ENCODE measurements around the gene CHAT.

The CHAT gene

DNA sequence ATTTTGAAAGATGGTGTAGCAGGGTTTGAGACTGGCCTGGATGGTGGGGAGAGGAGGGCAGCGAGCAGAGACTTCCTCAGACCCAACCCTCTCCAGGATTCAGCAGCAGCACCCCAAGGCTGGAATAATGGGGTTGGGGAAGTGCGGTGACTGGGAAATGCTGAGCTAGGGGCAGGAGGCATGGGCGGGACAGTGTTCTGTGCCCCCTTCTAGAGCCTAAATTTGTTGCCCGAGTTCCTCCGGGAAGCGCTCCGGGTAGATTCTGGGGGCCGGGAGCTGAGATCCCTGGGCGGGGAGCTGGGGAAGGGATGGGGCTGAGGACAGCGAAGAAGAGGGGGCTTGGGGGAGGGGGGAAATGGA is at the start of gene CHAT:
Gene CHAT, plus strand, starts transcription at position 156 of the 360 bp plus-strand sequence. Its CDS starts 153 bp downstream, at position 309.
- no peak for DNase-seq (ENCODE audit: low read depth in 2 of 2)

DNA sequence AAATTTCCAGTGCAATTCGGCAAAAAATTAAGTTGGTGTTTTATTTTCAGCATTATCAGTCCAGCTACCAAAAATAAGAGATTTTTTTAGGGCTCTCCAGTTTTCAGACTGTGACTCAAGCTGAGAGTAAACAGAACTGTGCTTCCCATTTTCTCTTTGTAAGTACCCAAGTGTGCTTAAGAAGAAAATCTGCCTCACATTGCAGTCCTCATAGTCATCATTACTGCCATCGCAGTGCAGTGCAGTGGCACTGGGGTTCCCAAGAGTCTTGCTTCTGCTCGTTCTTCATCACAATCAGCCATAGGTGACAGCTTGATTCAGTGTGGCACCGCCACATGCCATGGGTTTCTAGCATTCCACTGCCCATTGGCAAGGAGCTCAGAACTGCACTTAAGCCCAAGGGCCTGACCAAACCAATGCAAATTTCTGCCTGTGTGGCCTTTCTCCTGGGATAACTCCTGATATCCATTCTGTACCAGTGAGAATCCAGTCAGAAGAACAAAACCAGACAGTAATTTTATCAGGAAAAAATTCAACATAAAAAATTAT is 49.3 kb upstream of the CHAT start:
- DNase-seq (ENCODE audit: low read depth in 2 of 2), result no peak

DNA sequence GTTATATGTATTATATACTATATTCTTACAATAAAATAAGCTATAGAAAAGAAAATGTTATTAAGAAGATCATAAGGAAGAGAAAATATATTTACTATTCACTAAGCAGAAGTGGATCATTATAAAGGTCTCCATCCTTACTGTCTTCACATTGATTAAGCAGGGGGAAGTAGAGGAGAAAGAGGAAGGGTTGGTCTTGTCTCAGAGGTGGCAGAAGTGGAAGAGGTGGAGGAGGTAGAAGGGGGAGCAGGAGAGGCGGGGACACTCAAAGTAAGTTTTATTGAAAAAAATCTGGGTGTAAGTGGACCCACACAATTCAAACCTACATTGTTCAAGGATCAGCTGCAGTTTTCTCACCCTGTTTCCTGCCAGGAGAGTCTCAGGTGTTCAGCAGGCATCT is 46.0 kb upstream of the CHAT start:
- DNase-seq (ENCODE audit: low read depth in 2 of 2), result no peak

DNA sequence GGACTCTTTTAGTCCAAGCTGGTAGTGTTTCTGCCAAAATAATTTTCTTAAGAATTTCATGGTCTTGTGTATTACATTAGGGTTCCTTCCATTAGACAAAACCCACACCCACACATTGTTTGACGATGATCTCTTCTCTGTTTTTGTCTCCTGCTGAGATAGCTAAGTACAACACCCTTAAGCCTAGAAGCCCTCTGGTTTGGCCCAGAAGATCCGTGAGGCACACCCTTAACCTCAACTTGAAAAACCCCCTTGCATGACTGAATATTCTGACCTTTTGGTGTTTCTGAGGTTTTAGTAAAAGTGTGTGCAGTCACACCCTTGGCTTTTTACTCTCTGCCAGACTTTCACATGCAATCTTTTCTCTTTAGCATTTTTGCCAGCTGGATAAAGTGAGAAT is 45.6 kb upstream of the CHAT start:
- no peak for DNase-seq (ENCODE audit: low read depth in 2 of 2)

DNA sequence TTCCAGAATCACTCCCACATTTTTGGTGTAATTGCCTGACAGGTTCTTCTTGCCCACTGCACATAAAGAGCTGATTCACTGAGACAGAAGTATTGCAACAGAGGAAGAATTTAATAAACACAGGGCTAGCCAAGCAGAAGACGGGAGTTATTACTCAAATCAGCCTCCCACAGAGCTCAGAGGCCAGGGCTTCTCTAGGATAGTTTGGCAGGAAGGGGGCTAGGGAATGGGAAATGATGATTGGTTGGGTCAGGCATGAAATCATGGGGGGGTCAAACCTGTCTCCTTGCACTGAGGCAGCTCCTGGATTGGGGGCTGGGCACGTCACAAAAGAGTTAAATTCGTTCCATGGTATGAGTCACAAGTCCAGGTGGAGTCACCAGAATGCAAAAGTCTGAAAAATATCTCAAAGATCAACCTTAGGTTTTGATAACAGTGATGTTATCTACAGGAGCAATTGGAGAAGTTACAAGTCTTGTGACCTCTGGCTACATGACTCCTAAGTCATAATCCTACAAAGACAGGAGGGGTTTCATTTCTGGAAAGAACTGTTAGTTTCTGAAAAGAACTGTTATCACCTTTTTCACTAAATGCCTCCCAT is 44.7 kb upstream of the CHAT start:
- DNase-seq (ENCODE audit: low read depth in 2 of 2), result no peak

DNA sequence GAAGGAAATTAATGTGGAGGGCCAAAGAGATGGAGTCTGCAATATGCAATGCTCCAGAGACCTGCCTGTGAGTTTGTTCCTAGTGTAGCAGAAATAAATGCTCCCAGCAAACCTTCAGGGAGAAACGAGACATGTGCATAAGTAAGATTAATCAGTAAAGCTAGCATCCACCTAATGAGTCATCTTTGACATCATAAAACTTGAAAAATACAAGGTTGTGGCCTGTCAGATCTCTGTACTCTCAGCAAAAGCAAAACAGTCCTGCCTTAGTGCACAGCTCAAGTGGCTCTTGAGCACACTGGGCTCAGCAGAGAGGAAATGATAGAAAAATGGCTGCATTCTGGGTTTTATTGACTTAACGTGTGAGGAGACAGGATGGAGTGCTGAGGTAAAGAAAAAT is 42.4 kb upstream of the CHAT start:
- DNase-seq (ENCODE audit: low read depth in 2 of 2), result no peak

DNA sequence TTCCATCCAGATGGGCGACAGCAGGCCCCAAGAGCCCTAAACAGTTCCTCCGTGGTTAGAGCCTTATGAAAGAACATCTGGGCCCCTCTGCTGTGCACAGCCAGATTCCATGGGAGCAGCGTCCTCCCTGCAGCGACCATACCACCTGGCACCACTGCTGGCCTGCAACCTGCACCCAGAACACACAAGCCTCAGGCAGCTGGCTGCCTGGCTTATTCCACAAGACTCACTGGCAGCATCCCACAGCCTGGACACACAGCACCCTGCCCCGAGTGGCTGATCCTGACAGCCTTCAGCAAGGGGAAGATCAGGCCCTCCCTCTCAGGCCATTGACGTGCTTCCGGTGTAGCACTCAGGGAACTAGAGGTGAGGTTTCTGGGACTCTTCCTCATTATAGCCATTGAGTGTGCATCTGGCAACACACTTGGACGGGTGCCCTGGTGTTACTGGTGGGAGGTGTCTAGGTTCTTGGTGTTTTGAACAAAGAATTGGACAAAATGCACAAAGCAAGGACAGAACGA is 41.2 kb upstream of the CHAT start:
- DNase-seq (ENCODE audit: low read depth in 2 of 2), result no peak

DNA sequence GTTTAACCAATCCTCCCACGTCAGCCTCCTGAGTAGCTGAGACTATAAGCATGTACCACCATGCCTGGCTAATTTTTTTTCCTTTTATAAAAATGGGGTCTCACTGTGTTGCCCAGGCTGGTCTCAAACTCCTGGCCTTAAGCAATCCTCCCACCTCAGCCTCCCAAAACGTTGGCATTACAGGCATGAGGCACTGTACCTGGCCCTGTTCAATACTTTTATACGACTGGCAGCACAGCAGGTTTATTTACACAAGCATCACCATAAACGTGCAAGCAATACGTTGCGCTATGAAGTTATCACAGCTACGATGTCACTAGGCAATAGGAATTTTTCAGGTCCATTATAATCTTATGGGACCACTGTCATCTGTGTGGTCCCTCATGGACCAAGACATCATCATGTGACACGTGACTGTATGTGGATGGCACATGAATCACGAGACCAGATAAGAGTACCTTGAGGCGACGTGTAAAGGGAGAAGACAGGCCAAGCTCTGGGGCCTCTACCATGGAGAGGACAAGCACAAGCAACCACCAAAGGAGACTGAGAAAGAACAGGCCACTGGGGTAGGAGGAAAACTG is 38.3 kb upstream of the CHAT start:
- DNase-seq (ENCODE audit: low read depth in 2 of 2), result no peak

DNA sequence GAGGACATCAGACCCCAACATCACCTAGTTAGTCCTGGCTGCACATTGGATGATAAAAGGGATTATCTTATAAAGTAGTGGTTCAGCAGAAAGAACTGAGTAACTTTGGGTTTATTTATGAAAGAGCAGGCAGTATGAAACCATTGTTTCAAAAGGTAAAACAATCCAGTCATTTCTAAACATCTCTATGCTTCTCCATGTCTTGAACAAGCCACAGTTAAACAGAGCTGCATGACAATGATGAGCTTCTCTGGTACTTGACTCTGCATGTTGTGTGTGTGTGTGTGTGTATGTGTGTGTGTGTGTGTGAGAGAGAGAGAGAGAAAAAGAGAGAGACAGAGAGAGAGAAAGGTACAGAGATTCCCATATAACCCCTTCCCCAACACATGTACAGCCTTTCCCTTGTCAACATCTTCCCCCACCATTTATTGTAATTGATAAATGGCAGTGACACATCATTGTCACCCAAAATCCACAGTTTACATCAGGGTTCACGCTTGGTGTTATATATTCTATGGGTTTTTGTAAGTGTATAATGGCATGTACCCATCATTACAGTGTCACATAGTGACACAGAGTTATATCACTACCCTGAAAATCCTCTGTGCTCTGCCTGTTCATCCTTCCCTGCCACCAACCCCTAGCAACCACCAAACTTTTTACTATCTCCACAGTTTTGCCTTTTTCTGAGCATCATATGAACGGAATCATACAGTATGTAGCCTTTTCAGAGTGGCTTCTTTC is 36.5 kb upstream of the CHAT start:
- DNase-seq (ENCODE audit: low read depth in 2 of 2), result no peak

DNA sequence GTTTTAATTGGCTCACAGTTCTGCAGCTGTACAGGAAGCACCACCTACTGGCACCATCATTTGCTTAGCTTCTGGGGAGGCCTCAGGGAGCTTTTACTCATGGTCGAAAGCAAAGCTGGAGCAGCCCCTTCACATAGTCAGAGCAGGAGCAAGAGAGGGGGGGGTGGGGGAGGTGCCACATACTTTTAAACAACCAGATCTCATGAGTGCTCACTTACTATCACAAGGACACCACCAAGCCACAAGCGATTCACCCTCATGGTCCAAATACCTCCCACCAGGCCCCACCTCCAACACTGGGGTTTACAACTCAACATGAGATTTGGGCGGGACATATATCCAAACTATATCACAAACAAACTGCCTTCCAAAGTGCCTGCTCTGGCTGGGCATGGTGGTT is 35.4 kb upstream of the CHAT start:
- no peak for DNase-seq (ENCODE audit: low read depth in 2 of 2)

DNA sequence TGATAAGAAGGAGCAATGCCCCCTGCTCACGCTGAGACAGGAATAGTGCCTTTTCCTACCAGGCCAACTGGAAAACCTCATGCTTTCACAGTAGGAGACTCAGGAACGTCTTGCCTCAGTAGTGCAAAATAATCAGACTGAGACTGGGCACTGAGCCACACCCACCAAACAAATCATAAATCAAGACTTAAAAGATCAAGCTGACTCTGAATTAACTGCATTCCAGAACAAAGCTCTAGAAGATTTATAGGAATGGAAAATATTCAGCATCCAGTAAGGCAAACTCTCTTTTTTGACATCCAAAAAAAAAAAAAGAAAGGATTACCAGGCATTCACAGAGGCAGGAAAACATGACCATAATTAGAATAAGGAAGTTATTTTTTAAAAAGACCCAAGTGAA is 34.2 kb upstream of the CHAT start:
- DNase-seq (ENCODE audit: low read depth in 2 of 2), result no peak

DNA sequence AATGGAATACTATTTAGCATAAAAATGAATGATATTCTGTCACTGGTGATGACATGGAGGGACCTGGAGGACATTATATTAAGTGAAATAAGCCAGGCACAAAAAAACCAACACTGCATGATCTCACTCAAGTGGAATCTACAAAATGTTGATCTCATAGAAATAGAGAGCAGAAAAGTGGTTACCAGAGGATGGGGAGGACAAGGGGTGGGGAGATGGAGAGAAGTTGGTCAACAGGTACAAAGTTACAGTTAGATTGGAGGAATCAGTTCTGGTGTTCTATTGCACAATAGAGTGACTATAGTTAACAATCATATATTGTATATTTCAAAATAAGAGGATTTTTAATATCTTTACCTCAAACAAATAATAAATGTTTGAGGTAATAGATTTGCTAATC is 28.4 kb upstream of the CHAT start:
- no peak for DNase-seq (ENCODE audit: low read depth in 2 of 2)

DNA sequence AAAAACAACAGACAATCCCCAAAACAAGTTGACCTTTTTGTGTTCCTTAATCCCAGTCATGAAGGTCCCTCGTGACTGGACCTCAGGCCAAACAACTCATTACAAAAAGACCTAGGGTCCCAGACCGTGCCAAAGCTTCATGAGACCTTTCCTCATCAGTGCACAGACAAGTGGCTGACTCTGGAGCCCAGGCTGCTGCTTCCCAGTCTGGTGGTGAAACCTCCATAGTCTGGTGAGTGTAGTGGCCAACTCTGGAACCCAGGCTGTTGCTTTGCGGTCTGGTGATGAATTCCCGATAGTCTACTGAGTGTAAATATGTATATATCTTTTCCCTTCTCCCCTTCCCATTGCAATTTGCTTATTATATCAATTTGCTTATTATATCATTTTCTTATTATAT is 25.9 kb upstream of the CHAT start:
- DNase-seq (ENCODE audit: low read depth in 2 of 2), result no peak

DNA sequence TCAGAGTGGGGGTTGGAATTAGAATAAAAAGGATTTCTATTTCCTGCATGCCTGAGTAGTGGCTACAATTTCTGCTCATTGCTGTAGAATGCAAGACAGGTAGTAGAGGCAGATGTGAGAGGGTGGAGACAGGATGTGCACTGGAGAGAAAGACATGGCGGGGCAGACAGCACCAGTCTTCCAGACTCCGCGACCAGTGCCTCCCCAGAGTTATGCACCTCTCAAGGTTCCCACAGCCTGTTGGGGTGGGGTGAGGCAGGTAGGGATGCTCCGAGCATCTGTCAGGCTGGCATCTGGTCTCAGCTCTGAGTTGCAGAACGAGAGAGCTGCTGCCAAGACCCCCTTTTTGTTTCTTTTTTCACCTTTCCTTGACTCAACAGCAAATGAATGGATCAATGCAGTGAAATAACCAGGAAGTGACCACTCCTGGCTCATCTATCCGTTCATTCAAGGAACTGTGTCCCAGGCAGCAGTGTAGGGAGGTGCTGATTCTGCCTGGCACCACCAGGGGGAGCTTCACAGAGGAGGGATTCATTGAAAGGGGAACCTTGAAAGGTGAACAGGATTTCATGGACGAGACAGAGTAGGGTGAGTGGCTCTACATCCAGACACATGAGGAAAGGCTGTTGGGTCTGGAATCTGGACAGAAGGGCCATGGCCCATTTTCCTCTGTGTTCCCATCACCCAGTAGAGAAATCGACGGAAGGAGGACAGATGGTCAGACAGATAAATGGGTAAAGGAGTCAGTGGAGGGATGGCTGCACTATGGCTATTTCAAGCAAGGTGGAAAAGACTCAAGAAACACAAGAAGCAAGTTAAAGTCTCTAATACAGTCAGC is 20.9 kb upstream of the CHAT start:
- peak; percentile 29 to 42 for DNase-seq (ENCODE audit: low read depth in 2 of 2)

DNA sequence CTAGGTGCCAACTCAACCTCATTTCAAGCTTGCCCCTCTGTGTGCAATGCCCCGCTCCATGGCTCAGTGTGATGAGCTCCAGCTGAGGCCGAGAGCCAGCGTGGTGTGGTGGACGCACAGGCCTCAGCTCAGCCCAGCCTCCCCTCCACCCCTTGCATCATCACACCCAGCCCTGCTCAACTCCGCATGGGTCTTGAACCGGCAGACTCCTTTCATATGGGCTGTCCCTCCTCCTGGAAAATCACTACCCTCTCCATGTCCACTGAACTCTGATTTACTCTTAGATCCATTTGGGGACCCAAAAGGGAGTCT is 20.3 kb upstream of the CHAT start:
- DNase-seq (ENCODE audit: low read depth in 2 of 2), result no peak

DNA sequence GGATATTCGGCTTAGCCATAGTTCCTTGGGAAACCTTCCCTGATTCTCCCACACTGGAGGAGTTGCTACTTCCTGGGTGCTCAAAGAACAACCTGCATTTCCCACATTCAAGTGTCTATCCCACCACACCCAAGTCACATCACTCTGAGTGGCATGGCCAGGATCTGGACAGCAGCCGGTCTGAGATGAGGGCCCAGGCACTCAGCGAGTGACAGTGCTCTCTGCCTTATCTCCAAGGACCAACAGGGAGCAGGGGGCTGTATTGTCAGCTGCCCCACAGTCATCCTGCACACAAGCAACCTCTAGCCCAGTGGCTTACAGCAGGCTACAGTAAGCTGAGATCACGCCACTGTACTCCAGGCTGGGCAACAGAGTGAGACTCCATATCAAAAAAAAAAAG is 19.8 kb upstream of the CHAT start:
- DNase-seq (ENCODE audit: low read depth in 2 of 2), result no peak

DNA sequence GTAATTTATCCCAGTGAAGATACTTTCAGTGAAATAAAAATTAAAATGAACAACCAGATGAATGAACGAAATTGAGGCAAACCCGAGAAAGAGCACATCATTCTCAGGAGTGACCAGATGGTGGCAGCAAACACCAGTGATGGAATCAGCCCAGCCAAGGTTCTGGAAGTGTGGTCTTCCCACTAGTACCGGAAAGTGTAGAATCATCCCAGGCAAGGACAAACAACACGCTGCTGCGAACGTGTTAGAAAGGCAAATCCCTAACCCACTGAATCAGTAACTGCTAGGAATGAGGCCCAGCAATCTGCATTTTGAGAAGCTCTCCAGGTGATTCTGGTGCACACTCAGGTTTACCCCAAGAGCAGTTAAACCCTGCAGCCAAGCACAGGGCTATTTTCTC is 19.2 kb upstream of the CHAT start:
- no peak for DNase-seq (ENCODE audit: low read depth in 2 of 2)

DNA sequence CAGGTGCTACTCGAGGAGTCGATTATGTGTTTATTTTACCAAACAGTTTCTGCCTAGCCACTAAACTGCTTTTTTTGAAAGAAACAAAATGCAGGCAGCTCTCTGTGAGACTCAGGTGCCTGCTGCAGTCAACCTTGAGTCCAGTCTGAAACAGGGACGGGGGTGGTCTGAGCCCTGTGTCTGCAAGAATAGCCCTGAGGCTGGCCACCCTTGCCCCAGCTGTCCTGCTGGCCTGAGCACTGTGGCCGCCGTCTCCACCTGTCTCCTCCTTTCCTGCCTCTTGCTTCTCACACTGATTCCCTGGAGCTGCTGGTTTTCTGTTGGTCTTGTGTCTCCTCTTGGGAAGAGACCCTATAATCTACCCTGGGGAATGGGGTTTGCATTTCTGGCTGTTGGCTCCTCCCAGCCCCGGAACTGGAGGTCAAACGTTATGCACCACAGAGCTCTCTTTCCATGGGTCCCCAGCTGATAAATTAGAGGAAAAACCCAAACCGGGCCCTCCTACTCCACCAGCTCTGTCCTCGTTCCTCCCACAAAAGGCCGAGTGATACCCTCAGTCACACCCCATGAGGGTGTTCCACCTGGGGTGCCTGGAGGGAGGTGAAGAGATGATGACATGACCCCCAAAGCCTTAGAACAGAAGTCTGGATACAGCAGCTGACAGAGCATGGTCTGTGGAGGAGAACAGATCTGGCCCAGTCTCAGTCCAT is 18.7 kb upstream of the CHAT start:
- DNase-seq (ENCODE audit: low read depth in 2 of 2), result no peak

DNA sequence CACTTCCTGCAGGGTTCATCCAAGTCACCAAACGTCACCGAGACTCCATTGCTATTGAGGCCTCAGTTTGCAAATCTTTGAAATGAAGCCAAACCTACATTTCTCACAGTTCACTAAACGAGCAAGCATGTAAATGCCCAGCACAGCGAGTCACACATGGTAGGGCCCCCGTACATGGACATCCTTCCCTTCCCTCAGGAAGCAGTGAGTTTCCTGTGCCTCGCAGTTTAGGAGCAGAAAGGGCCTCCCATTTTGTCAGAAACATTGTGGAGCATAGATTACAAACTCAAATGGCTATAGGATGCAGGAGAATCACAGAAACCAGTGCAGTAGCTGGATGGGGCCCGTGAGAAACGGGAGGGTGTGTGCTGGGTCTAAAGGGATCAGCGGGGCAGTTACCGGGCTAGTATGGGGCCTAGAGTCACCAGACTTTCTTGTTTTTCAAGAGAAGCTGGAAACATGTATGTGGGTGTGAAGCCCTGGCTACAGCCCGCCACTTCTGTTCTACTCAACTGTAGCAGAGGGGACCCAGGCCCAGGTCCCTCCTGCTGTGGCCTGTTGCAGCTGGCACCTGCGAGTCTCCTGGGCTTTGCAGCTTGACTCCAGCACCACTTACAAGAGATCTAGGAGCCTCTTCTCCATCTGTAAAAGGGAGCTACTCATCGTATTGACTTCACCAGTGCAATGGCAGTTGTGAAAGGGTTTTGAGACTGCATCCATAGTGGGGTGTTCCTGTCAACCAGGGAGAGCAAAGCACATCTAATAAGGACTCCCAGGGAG is 17.9 kb upstream of the CHAT start:
- DNase-seq (ENCODE audit: low read depth in 2 of 2), result no peak

DNA sequence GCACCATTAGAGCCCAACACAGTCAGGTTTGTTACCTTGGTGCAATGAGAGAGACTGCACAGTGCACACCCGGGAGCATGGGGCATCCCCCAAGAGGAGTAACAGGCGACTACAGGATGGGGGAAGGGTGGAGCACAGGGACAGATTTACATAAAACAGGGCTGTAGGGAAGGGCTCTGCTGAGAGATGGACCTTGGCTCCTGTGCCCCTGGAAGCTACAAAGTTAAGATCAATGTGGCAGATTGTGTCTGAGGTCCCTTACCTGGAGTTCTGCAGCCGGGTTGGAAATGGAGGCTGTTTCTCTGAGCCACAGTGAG is 17.4 kb upstream of the CHAT start:
- DNase-seq (ENCODE audit: low read depth in 2 of 2), result no peak

DNA sequence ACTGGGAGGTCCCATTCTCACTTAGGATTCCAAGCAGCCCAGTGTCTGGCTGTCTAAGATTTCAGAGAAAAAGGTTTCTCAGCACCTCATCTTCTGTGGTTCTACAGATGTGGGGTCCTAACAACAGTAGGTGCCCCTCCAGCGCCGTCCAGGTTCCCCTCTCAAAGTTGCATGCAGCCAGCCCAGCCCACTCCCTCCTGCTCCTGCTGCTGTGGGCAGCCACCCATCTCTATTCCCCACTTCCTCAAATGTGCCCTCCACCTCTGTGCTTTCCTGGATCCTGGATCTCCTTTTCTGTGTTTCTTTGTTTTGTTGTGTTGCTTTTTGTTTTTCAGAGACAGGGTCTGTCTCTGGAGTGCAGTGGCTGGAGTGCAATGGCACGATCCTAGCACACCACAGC is 17.0 kb upstream of the CHAT start:
- no peak for DNase-seq (ENCODE audit: low read depth in 2 of 2)

Measured in activated CD4-positive, alpha-beta T cell treated with anti-CD3 and anti-CD28 coated beads for 24 hours (primary cell).